GM19099 (cell line): ENCODE measurements around the gene NR3C1.

Experiments used
- POLR2A ChIP-seq: IDR thresholded peaks from 3 replicates; pipeline ENCODE4 v1.6.1; 2011; ENCODE audit warnings: low read depth; ENCODE audit not compliant: insufficient read length; ENCODE audit errors: extremely low read depth

NR3C1 gene

DNA sequence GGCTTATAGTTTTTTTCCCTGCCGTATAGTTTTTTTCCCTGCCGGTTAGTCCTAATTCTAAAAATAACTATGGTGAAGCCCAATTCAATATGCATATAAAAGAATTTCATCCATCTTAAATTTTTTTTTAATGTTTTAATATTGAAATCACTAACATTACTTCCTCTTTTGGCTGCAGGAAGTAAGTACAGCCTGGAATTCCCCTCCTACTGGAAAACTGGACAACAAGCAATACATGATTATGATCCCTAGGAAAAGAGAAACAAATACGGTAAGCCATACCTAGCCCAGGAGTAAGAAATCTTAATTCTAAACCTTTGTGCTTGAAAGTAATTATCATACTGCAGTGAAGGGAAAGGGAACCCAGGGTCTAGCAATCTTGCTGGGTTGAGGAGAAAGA is 119.0 kb downstream of the NR3C1 start:
- TF ChIP-seq POLR2A: no peak

DNA sequence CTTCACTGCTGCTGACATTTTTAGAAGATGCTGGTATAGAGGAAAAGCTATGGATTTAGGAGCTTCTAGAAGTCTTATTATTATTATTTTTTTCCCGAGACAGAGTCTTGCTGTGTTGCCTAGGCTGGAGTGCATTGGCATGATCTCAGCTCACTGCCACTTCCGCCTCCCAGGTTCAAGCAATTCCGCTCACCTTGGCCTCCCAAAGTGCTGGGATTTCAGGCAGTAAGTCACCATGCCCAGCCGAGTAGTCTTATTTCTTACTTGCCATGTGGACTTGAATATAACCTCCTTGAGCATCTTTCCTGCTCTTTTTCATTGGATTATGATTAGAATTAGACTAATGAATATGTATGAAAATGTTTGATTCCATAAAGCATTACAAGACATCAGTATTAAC is 119.5 kb downstream of the NR3C1 start:
- no peak for TF ChIP-seq POLR2A

DNA sequence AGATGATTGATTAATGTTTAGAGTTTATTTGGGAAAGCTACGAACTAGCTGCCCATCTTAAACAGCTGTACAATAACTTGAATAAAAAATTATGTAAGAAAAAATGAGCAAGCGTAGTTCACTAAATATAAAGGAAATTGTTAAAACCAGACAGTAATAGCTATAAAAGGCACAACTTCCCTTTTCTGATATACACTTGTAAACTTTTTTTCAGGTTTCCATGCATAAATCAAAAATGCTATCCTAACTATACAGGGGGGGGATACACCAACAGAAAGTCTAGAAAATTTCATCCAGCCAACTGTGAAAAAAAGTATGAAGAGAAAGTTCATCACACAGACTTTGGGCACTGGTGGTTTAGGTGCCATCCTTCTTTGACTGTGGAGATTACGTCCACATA is 122.3 kb downstream of the NR3C1 start:
- TF ChIP-seq POLR2A: no peak

DNA sequence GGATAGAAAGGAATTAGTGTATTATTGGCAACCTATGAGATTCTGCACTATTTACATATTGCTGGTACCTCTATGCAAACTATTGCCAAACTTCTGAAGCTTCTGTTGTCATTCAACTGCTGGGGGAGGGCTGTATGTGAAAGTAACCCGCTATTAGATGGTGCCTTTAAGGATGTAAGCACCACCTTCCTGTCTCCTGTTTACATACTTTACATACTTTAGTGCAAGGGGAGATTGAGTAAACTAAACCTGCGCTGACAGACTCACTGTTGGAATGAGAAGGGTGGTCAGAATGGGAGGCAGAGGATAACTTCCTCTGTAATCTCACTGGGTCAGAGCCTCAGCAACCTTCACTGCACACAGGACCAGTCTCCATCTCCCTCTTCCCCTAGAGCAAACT is 123.8 kb downstream of the NR3C1 start:
- TF ChIP-seq POLR2A: no peak

DNA sequence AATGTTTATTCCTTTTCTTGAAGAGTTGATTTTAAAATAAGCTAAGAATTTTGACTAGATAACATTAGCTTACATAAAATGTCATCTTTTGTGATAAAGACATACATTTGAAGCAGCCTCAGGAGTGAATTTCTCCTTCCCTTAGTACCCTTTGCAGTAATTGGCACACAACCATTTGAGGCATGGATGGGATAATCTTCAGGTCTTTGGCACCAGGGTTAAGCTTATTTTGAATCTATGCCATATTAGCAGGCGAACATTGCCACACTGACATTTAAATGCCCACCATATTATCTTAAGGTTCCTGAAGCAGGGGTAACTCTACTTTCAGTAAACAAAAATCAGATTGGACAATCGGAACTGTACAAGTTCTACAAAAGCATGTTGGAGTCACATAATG is 126.0 kb downstream of the NR3C1 start:
- no peak for TF ChIP-seq POLR2A

DNA sequence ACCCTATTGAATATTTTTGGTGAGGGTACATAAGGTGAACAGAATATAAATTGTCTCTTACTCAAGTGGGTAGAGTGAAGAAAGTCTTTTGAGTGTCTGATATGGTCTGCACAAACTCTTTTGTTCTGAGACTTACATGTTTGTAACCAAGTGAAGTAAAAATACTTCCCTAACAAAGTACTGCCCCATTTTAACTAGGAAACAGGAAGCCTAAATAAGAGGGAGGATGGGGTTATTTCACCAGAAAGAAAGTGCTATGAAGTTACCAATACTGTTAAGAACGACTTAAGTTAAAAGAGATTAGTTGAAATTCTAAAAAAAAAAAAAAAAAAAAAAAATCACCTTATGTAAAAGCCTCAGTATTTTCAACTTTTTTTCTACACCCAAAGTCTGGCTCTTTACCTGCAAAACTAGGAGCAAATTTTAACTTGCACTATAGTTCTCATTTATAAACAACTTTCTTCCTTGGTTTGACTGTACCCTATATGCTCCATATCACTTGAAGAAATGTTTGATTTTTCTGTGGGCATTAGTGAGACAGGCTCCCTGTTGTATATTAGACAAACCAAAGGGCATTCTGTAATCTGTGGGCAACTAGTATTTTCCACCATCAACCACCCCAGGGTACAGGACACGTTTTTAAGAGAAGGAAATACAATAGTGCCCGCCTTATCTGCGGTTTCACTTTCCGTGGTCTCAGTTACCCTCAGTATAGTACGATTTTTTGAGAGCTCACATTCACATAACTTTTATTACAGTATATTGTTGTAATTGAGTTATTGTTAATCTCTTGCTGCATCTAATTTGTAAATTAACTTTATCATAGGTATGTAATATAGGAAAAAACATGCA is 127.7 kb downstream of the NR3C1 start:
- TF ChIP-seq POLR2A: no peak

DNA sequence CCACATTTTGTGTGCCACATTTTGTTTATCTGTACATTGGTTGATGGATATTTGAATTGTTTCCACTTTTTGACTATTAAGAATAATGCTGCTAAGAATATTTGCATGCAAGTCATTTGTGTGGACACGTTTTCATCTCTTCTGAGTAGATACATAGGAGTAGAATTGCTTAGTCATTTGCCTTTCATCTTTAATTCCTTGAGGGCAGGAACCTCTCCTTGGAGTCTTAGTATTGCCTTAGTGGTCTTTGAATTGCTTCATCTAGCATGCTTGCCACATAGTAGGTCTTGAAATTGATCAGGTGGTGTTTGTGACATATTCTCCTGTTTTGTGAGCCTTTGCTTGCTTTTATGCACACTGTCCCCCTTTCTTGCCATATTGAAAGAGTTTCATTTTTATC is 128.5 kb downstream of the NR3C1 start:
- no peak for TF ChIP-seq POLR2A

DNA sequence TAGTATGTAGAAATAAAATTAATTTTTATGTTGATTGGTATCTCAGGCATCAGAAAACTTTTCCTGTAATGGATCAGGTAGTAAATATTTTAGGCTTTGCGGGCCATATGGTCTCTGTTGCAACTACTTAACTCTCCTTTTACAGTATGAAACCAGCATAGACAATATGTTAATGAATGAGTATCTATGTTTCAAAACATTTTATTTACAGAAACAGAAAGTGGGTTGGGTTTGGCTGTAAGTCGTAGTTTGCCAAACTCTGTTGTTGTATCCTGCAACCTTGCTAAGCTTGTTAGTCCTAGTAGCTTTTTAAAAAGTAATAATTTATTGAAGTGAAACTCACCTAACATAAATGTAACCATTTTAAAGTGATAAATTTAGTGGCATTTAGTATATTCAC is 132.1 kb downstream of the NR3C1 start:
- TF ChIP-seq POLR2A: no peak

DNA sequence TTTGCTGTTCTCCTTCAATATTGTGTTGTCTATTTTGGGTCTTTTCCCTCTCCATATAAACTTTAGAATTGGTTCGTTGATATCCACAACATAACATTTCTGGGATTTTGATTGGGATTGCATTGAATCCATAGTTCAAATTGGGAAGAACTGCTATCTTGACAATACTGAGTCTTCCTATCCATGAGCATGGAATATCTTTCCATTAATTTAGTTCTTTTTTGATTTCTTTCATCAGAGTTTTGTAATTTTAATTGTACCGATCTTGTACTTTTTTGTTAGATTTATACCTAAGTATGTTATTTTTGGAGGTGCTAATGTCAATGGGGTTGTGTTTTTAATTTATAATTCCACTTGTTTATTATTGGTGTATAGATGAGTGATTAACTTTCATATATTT is 135.1 kb downstream of the NR3C1 start:
- TF ChIP-seq POLR2A: no peak

DNA sequence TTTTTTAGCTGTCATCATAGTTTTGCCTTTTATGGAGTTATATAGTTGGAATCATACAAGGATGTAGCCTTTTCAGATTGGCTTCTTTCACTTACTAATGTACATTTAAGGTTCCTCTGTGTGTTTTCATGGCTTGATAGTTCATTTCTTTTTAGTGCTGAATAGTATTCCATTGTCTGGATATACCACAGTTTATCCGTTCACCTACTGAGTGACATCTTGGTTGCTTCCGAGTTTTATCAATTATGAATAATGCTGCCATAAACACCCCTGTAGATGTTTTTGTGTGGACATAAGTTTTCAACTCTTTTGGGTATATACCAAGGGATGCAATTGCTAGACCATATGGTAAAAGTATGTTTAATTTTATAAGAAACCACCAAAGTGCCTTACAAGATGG is 136.3 kb downstream of the NR3C1 start:
- no peak for TF ChIP-seq POLR2A

DNA sequence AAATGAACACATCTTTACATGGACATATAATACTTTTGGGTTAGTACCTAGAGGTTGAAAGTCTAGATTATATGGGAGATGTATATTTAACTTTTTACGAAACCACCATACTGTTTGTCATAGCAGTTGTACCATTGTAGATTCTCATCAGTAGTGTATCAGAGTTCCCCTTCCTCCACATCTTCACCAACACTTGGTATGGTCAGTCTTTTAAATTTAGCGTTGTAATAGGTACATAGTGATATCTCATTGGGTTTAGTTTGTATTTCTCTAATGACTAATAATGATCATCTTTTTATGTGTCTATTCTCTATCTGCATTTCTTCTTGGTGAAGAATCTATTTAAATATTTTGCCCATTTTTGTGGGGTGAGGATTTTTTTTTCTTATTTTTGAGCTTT is 137.5 kb downstream of the NR3C1 start:
- no peak for TF ChIP-seq POLR2A

DNA sequence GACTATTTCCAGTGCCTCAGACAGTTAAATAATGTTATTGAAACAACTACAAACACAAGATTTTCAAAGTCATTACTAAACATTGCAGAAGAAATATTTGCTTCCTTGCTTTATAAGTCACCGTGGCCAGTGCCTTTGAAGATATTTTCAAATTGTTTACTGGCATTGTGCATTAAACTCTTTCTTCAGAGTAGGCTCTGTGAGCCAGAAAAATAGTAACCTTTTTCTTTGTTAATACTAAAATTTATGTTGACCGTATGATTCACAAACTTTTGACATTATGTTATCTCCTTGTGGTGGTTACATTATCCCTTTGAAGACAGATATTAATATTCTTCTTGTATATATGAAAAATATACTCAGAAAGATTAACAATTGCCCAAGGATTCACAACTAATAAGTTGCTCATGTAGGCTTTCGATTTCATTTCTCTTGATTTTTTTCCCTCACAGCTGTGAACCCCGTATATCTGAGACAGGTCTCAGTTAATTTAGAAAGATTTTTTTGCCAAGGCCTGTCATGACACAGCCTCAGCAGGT is 140.1 kb downstream of the NR3C1 start:
- no peak for TF ChIP-seq POLR2A

DNA sequence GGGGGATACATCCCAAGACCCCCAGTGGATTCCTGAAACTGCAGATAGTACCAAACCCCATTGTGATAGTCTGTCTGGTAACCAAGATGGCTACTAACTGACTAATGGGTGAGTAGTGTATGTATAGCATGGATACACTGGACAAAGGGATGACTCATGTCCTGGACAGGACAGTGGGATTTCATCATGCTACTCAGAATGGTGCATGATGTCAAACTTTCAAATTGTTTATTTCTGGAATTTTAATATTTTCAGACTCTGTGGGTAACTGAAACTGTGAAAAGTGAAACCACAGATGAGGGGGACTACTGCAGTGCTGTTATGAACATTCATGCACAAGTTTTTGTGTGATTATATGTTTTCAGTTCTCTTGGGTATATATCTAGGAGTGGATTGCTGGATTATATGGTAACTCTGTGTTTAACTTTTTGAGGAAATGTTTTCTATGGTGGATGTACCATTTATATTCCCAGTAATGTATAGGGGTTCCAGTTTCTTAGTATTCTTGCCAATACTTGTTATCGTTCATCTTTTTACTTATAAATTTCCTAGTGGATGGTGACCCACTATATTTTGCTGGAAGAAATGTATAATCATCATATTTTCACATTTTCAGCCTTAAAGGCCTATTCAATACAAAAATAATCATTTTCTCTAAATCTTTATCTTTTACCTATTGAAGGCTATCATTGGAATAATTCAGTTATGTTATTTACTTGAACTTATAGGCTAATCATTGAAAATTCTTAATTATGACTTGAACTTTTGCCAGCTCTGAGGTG is 140.9 kb downstream of the NR3C1 start:
- TF ChIP-seq POLR2A: no peak

DNA sequence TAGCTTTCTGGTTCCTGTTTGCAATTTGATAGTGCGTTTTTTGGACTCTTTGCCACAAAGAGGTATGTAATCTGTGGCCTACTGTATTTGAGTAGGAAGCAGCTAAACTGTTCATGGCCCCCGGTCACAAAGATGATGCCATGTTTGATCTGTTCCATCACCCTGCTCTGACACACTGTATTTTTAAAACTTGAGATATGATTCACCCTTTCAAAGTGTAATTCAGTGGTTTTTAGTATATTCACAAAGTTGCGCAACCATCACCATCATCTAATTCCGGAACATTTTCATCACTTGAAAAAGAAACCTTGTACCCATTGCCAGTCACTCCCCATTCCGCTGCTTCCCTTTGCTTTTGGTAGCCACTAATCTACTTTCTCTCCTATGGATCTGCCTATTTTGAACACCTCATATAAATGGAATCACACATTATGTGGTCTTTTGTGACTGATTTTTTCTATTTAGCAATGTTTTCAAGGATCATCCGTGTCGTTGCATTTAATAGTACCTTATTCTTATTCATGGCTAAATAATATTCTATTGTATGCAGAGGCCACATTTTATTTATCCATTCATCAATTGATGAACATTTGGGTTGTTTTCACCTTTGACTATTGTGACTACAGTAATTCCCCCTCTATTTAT is 141.6 kb downstream of the NR3C1 start:
- no peak for TF ChIP-seq POLR2A

DNA sequence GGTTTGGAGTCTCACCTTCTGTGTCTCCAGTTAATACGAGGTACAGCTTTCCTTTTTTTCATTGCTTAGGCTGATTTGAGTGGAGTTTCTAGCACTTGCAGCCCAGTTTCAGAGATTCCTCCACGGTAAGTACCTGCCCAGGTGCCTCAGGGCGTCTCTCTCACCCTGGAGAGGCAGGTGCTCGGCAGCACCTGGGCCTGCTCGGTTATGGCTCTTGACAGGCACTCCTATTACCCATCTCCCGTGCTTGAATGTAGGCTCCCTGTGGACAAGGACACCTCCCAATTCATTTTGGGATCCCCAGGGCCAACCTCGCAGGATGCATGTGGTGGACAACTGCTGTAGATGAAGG is 144.3 kb downstream of the NR3C1 start:
- TF ChIP-seq POLR2A: no peak
